HG03066 (cell line): Measurements from ENCODE around the gene CORO6.

Experiments used
- ATAC-seq: cut with Tn5 transposase; IDR thresholded peaks from one replicate; pipeline ENCODE4 v1.9.1; 2021; ENCODE audit warnings: low read depth; ENCODE audit not compliant: unreplicated experiment

The CORO6 gene

GRCh38 chr17:29567554-29568330 is 55.0 kb downstream of the CORO6 start:
- peak; percentile 45 for ATAC-seq

DNA sequence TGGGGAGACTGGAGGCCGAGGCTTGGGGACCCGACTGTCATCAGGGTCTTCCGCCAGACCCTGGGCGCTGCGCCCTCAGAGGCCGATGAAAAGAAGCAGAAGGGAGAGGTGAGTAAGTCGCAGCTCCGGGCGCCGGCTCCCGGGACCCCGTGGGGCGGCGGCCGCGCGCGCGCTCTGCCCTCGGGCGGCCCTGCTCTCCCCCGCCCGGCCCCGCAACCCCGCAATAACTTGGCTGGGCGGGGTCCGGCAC is 55.5 kb downstream of the CORO6 start:
- ATAC-seq = no peak

GRCh38 chr17:29566473-29567303 is 56.0 kb downstream of the CORO6 start, which contains the start of gene ABHD15:
ABHD15 (minus strand) TSS chr17:29567037; CDS start chr17:29566966, 71 bp downstream.
- no peak for ATAC-seq

DNA sequence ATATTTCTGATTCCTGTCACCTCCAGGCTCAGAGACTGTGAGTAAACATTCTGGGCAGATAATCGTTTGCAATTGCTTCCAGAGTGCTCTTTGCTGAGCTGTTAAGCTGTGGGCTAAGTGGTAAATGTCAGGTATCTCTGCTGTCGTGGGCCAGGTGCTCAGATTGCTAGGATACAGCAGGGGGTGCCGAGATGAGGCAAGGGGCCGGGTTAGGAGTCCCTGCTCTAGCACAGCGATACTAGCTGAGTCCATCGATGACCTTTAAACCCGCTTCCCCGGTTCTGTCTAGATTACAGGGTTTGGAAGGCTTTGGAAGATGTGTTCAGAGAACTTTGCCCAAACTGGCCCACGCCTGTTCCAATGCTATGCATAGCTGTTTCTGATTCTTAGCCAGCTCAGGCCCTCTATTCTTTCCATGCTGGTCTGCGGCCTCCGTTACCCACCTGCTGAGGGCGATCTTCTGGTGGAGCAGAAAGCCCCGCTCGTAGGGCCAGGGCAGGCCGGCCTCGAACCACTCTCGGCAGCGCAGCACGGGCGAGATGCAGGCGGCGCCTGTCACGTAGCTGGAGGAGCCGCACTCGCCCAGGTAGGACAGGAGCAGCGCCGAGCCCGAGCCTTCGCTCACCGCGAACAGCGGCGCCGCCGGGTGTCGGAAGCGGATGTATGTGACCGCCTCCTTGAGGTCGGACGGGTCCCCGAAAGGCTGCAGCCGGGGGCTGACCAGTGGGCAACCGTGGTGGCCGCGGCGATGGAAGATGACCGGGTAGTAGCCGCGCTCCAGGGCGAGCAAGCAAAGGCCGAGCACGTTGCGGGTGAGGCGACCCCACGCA is 56.9 kb downstream of the CORO6 start:
- ATAC-seq = no peak
